C4-2B (cell line): Measurements from ENCODE around the gene SFT2D1.
A peak's percentile ranks its signal among the peaks of the same experiment; 100 is the strongest.

Experiments used
- H3K27ac ChIP-seq: fragments of 450-650 bp; 2 replicates; pipeline ENCODE4 v1.5.1; 2017
- ZFX ChIP-seq: fragments of 450-650 bp; IDR thresholded peaks from 2 replicates; pipeline ENCODE4 v1.6.1; 2017
- TF ChIP-seq, protein P1 (sequence below): fragments of 450-650 bp; conservative IDR thresholded peaks from 2 replicates; pipeline ENCODE4 v1.5.1; 2017; ENCODE audit warnings: mild to moderate bottlenecking

Gene SFT2D1

DNA sequence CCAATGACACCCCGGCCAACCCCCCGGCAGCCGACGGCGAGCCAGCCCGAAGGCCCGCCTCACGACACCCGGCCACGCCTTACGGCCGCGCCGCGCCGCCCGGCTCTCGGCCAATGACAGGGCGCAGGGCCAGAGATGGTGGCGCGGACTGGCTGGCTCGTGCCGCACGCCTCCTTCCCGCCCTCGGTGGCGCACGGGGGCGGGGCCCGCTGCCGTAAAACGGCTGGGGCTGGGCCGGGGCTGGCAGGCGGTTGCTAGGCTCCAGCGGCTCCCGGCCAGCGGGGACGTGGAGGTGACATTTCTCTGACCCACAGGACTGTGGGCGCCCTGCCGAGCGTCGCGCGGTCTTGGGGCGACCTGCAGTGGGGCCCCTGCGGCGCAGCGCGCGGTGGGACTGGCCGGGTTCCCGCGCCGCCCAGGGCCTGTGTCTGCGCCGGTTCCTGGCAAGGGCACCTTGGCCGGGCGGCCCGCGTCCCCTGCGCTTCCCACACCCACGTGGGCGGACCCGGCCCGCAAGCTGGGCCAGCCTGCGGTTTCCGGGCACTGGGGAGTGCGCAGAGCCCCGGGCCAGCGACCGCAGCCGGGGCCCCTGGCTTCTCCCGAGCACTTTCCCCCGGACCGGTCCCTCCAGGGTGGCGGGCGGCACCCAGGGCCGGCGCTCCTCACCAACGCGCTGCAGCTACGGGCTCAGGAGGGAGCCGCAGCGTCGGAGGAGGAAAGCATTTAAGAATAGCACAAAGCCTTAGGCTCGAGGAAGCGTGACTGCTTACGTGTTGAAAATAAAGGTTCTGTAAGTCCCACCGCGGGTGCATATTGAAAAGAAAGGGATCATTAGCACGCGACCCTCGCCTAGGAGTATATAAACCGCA lies 40.8 kb upstream of the SFT2D1 start, which contains the start of gene MPC1:
Gene MPC1, minus strand, starts transcription at position 8 of the 869 bp plus-strand sequence. CDS start 64 bp downstream, outside the sequence.
- H3K27ac ChIP-seq: peak within 1 kb of the TSS; percentile 92
- TF ChIP-seq, protein P1, sequence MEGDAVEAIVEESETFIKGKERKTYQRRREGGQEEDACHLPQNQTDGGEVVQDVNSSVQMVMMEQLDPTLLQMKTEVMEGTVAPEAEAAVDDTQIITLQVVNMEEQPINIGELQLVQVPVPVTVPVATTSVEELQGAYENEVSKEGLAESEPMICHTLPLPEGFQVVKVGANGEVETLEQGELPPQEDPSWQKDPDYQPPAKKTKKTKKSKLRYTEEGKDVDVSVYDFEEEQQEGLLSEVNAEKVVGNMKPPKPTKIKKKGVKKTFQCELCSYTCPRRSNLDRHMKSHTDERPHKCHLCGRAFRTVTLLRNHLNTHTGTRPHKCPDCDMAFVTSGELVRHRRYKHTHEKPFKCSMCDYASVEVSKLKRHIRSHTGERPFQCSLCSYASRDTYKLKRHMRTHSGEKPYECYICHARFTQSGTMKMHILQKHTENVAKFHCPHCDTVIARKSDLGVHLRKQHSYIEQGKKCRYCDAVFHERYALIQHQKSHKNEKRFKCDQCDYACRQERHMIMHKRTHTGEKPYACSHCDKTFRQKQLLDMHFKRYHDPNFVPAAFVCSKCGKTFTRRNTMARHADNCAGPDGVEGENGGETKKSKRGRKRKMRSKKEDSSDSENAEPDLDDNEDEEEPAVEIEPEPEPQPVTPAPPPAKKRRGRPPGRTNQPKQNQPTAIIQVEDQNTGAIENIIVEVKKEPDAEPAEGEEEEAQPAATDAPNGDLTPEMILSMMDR: no peak
- TF ChIP-seq ZFX: peak; percentile 85

DNA sequence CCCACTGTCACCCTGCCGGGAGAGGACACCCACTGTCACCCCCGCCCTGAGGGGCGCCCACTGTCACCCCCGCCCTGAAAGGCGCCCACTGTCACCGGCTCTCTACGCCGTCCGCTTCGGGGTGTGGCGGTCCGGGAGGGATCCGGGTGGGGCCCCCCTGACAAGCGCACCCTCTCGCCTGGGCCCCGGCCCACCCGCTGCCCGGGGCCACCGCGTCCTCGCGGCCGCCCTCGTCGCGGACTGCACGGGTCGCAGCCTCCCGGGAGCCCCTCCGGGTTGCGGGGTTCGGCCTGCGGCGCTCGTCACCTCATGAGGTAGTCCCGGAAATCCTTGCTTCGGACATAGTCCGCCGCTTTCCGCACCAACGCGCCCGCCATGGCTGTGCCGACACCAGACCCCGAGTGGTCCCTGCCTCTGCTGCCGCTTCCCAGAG lies 40.2 kb upstream of the SFT2D1 start:
- H3K27ac ChIP-seq: peak overlapping the region; percentile 92
- TF ChIP-seq, protein P1: no peak
- no peak for TF ChIP-seq ZFX

DNA sequence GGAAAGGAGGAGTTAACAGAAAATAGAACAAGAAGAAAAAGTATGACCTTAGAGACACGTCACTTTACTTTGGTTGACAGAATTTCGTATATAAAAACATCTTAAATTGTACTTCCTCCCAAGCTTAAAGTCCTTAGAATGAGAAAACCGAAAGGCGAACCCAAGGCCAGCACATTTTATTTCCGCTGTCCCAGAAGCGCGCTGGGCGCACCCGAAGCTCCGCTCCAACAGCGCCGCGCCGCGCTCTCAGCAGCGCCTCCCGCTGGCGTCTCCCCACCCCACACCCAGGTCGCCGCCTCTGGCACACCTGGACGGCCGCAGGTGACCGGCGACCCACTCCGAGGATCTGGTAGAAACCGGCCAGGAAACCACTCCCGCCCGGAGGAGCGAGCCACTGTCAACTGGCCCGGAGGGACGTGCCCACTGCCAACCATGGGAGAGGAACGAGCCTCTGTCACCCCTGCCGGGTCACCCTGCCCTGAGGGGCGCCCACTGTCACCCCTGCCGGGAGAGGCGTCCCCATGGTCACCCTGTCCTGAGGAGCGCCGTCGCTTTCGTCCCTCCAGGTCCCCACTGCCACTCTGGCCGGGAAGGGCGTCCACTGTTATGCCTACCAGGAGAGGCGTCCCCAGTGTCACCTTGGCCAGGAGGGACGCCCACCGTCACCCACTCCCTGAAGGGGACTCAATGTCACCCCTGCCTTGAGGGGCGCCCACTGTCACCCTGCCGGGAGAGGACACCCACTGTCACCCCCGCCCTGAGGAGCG lies 39.6 kb upstream of the SFT2D1 start:
- no peak for TF ChIP-seq ZFX
- TF ChIP-seq, protein P1: peak; percentile 90
- peak overlapping the region; percentile 92 for H3K27ac ChIP-seq

DNA sequence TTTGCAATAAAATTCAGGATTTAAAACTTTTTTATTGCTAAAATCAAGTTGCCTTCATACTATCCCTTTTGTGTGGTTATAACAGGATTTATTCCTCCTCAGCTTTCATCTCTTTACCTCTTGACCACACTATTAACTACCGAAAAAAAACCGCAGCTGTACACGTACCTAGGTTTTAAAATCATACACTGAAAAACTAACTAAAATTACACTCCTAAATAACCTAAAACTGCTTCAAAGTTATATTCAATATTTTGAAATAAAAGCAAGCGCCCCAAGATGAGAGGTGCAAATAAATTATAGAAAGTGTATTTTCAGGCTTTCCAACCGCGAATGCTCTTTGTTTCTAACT lies 39.0 kb upstream of the SFT2D1 start:
- H3K27ac ChIP-seq: peak overlapping the region; percentile 92
- TF ChIP-seq ZFX: no peak
- TF ChIP-seq, protein P1: no peak

DNA sequence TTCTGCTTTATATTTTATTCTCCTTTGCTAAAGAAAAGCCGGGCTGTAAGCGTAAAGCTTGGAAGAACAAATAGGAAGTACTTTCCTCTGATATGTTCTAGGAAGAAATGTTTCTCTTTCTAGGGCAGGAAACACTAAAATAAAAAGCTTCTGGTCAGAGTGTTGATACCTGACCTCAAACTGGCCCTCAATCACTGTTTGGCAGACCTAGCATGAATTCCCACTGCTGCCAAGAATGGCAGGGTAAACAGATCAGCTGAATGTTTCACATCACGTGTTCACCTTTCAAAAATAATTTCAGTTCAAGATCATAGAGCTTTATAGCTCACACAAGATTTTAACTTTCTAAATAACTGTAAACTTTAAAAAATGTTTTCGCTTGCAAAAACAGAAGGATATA lies 37.5 kb upstream of the SFT2D1 start:
- TF ChIP-seq, protein P1: no peak
- TF ChIP-seq ZFX: no peak

DNA sequence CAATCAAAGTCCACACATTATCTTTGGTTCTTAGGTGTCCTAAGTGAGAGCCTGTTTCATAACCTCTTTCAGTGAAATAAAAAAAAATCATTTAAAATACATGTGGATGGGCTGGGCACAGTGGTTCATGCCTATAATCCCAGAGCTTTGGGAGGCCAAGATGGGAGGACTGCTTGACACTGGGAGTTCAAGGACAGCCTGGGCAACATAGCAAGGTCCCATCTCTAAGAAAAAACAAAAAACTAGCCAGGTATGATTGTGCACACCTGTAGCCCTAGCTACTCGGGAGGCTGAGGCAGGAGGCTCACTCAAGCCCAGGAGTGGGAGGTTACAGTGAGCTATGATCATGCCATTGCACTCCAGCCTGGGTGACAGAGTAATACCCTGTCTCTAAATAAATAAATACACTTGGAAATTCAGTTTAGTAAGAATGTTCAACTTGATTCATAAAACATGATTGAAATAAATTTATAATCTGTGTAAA lies 36.8 kb upstream of the SFT2D1 start:
- TF ChIP-seq, protein P1: no peak
- TF ChIP-seq ZFX: no peak
- no peak overlapping the region for H3K27ac ChIP-seq

More for the DNA sequence above, 37.5 kb upstream of the SFT2D1 start:
- H3K27ac ChIP-seq: no peak overlapping the region

DNA sequence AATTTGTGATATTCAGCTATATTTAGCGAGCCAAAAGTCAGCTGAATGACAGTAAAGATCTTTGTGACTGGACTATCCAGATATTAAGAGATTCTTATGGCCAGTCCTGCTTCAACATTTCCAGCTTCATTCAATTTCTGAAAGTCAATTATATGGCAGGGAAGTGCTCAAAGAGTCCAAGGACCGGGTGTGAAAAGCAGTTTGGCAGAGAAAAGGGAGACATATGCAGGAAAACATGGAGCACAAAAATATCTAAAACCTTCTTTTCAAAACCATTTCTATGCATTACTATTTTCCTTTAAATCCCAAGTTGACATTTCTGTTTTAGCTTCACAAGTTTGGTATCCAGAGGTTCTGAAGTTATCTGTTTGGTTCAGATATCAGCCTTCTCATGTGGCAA lies 35.4 kb upstream of the SFT2D1 start:
- H3K27ac ChIP-seq: no peak overlapping the region
- TF ChIP-seq, protein P1: no peak
- no peak for TF ChIP-seq ZFX
